Measurements from ENCODE around the gene TAC4.

DNA sequence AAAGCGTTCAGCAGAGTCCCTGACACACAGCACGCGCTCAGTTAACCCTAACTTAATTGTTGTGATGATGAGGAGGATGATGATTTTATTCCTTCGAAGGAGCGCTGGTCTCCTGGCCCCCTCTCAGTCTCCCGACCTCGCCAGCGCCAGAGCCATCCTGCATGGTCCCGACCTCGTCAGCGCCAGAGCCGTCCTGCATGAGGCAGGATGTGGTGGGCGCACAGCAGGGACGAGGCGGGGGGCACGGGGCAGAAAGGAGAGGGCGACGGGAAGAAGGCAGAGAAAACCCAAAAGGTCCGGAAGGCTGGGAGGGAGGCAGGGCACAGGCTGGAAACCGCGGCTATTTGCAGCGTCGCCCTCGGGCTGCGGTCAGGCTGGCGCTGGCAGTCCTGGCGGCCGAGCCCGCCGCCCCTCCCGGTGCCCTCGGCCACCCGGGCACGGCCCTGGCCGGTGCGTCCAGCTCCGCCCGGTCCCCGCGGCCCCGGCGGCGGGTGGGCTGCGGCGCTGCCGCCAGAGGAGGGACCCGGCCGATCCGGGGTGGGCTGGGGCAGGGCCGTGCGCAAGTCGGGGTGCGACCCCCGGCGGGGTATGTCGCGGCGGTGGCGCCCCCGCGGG is 3.0 kb upstream of the TAC4 start:
- TF ChIP-seq RCOR1 (conservative IDR thresholded peaks at IDR 0.05; ENCODE audit: low read depth, low read length) (no peak), CHD1 (IDR thresholded peaks at IDR 0.05; ENCODE audit: low read depth, low read length) (no peak), SREBF2 (IDR thresholded peaks at IDR 0.05; ENCODE audit: low read length) (no peak), MTA3 (IDR thresholded peaks at IDR 0.05; ENCODE audit: borderline replicate concordance, low read length) (no peak), JUND (IDR thresholded peaks at IDR 0.05; ENCODE audit: low read depth, low read length) (no peak), BHLHE40 (IDR thresholded peaks at IDR 0.05; ENCODE audit: borderline replicate concordance in 1 of 2, low read depth in 2 of 2, low read length in 1 of 2) (no peak)
- TF ChIP-seq, protein P1, sequence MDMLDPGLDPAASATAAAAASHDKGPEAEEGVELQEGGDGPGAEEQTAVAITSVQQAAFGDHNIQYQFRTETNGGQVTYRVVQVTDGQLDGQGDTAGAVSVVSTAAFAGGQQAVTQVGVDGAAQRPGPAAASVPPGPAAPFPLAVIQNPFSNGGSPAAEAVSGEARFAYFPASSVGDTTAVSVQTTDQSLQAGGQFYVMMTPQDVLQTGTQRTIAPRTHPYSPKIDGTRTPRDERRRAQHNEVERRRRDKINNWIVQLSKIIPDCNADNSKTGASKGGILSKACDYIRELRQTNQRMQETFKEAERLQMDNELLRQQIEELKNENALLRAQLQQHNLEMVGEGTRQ (IDR thresholded peaks at IDR 0.05; ENCODE audit: borderline replicate concordance, low read depth, low read length): no peak
- TF ChIP-seq, protein P2, sequence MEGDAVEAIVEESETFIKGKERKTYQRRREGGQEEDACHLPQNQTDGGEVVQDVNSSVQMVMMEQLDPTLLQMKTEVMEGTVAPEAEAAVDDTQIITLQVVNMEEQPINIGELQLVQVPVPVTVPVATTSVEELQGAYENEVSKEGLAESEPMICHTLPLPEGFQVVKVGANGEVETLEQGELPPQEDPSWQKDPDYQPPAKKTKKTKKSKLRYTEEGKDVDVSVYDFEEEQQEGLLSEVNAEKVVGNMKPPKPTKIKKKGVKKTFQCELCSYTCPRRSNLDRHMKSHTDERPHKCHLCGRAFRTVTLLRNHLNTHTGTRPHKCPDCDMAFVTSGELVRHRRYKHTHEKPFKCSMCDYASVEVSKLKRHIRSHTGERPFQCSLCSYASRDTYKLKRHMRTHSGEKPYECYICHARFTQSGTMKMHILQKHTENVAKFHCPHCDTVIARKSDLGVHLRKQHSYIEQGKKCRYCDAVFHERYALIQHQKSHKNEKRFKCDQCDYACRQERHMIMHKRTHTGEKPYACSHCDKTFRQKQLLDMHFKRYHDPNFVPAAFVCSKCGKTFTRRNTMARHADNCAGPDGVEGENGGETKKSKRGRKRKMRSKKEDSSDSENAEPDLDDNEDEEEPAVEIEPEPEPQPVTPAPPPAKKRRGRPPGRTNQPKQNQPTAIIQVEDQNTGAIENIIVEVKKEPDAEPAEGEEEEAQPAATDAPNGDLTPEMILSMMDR (IDR thresholded peaks at IDR 0.05 in 2 of 3, conservative IDR thresholded peaks at IDR 0.05 in 1 of 3; ENCODE audit: control insufficient read depth in 2 of 3, extremely low read depth in 1 of 3, insufficient read depth in 1 of 3, low read depth in 3 of 3, low read length in 3 of 3): no peak
